ENCODE results near the gene CD207. TPM values are rescaled to one million over a fixed set of nuclear protein-coding genes. Genes with fewer than 3 reads are reported as not detected.

CD207 gene
- total RNA-seq, 1 experiment from 2014 or later, result not detected

DNA sequence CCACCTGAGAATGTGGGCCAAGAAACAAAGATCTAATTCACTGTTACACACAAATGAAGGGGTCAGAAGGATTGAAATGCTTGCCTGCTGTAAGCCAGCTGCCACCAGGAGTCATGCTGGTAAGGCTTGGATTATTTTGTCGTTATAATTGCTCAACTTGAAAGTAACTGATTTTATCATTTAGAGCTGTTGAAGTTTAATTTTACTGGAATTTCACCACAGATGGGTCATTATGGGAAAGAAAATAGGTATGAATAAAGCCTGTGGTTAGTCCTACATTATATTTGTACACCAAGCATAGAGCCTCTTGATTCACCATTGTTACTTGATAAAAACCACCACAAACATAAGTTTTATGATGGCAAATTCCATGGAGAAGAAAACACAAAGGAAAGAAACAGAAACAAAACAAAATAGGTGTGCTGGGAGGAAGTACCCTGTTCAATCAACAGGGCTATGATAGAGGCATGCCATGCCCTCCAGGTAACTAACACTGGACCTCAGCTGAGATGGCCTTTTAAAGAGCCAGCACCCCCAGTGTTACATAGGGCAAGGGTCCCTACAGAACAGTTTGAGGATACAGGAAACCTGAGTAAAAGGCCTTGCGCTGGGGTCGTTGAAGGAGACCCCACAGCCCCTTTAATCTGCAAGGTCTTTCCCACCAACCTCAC, 18.2 kb downstream of the CD207 start:
- Mint-ChIP-seq H3K4me1 (ENCODE audit: insufficient read depth, unreplicated experiment) (no peaks in the 10 kb centered on the region), H3K36me3 (ENCODE audit: insufficient read depth, unreplicated experiment) (no peaks in the 10 kb centered on the region), H3K4me3 (ENCODE audit: unreplicated experiment) (no peak overlapping the region), H3K27me3 (ENCODE audit: insufficient read depth, unreplicated experiment) (peaks cover 83% of the 10 kb centered on the region), H3K27ac (ENCODE audit: low read depth, unreplicated experiment) (no peak overlapping the region), H3K9me3 (ENCODE audit: unreplicated experiment) (no peaks in the 10 kb centered on the region)
- POLR2A ChIA-PET, result no interaction called here
- TF ChIP-seq, protein P1, sequence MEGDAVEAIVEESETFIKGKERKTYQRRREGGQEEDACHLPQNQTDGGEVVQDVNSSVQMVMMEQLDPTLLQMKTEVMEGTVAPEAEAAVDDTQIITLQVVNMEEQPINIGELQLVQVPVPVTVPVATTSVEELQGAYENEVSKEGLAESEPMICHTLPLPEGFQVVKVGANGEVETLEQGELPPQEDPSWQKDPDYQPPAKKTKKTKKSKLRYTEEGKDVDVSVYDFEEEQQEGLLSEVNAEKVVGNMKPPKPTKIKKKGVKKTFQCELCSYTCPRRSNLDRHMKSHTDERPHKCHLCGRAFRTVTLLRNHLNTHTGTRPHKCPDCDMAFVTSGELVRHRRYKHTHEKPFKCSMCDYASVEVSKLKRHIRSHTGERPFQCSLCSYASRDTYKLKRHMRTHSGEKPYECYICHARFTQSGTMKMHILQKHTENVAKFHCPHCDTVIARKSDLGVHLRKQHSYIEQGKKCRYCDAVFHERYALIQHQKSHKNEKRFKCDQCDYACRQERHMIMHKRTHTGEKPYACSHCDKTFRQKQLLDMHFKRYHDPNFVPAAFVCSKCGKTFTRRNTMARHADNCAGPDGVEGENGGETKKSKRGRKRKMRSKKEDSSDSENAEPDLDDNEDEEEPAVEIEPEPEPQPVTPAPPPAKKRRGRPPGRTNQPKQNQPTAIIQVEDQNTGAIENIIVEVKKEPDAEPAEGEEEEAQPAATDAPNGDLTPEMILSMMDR (IDR thresholded peaks at IDR 0.05; ENCODE audit: unreplicated experiment), result no peak
- intact Hi-C loops (cut with micrococcal nuclease), result no loop called here
- no TSS peak for BruUV-seq (replicated peaks)
- CTCF ChIA-PET, result interaction anchor here (0.7 kb wide), 1 partner anchor 135 kb away, joined by 4 read pairs; no protein-coding TSS in a partner anchor
- no peak for DNase-seq (ENCODE audit: unreplicated experiment)

DNA sequence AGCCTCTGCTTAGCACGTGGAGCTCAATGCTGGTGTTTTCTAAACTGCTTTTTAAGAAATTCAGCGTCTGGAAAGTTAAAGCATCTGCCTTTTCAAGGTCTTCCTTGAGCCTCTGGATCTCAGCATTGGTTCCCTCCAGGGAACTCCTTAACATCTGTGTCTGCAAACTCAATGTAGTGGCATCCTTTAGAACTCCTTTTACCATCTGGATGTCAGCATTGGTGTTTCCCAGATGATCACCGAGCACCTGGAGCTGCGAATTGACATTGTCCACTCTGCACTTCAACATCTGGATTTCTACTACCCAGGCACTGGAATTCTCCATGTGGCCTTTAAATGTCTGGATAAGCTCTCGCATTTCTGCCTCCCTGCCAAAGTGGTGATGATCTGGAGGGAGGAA, 18.9 kb downstream of the CD207 start:
- no TSS peak for BruUV-seq (replicated peaks)
- no peaks in the 10 kb centered on the region for H3K4me1 Mint-ChIP-seq (ENCODE audit: insufficient read depth, unreplicated experiment)
- TF ChIP-seq, protein P1 (IDR thresholded peaks at IDR 0.05; ENCODE audit: unreplicated experiment), result no peak
- peaks cover 86% of the 10 kb centered on the region for H3K27me3 Mint-ChIP-seq (ENCODE audit: insufficient read depth, unreplicated experiment)
- H3K27ac Mint-ChIP-seq (ENCODE audit: low read depth, unreplicated experiment), result no peak overlapping the region
- no peak overlapping the region for H3K4me3 Mint-ChIP-seq (ENCODE audit: unreplicated experiment)
- CTCF ChIA-PET, result interaction anchor here (1.0 kb wide), 1 partner anchor 131 kb away, joined by 3 read pairs; no protein-coding TSS in a partner anchor
- H3K9me3 Mint-ChIP-seq (ENCODE audit: unreplicated experiment), result no peaks in the 10 kb centered on the region
- no peak for DNase-seq (ENCODE audit: unreplicated experiment)
- intact Hi-C loops (cut with micrococcal nuclease), result no loop called here
- H3K36me3 Mint-ChIP-seq (ENCODE audit: insufficient read depth, unreplicated experiment), result no peaks in the 10 kb centered on the region
- POLR2A ChIA-PET, result interaction anchor here (0.7 kb wide), 1 partner anchor 220 kb away, joined by 3 read pairs; no protein-coding TSS in a partner anchor

DNA sequence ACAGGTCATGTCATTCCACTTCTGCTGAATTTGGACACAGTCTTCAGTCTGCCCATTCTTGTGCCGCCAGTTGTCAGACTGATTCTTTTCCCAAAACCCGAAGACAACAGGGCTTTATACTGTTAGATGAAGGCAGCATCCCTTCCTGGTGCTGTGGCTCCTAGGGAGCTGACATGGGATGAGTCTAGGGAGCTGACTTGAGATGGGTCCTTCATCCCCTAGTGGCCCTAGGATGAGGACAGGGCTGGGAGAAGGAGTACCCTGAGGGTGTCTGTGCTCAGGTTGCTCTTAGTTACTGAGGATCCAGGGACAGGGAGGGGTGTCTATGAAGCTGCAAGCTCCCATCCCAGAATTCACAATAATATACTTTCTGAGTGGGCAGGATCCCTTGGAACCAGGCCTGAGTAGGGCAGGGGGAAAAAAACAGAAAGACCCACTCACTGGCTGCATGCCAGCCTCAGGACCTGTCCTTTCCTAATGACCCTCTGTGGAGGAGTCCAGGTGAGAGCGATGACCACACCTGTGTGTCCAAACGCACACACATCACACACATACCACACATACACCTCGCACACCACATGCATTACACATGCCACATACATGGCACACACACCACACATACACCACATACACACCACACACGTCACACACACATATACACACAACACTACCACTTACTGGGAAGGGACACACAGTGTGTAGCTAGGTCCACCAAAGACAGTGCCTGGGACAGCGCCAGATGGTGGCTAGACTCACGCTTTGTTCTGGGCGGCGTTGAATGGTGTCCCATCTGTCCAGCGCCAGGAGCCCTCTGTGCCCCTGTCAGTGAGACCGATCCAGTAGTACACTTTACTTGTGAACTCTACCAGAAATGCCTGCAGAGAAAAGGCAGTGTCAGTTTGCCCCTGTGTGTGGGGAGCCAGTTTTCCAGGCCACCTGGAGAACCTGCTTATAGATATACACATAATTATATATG, 26.3 kb downstream of the CD207 start:
- intact Hi-C loops (cut with micrococcal nuclease), result no loop called here
- H3K36me3 Mint-ChIP-seq (ENCODE audit: insufficient read depth, unreplicated experiment), result no peaks in the 10 kb centered on the region
- no peak for DNase-seq (ENCODE audit: unreplicated experiment)
- ChIA-PET CTCF (no interaction called here), POLR2A (no interaction called here)
- H3K4me1 Mint-ChIP-seq (ENCODE audit: insufficient read depth, unreplicated experiment), result no peaks in the 10 kb centered on the region
- H3K27ac Mint-ChIP-seq (ENCODE audit: low read depth, unreplicated experiment), result no peak overlapping the region
- H3K4me3 Mint-ChIP-seq (ENCODE audit: unreplicated experiment), result no peak overlapping the region
- TF ChIP-seq, protein P1 (IDR thresholded peaks at IDR 0.05; ENCODE audit: unreplicated experiment), result no peak
- peaks cover 54% of the 10 kb centered on the region for H3K27me3 Mint-ChIP-seq (ENCODE audit: insufficient read depth, unreplicated experiment)
- BruUV-seq (replicated peaks), result no TSS peak
- H3K9me3 Mint-ChIP-seq (ENCODE audit: unreplicated experiment), result no peaks in the 10 kb centered on the region

DNA sequence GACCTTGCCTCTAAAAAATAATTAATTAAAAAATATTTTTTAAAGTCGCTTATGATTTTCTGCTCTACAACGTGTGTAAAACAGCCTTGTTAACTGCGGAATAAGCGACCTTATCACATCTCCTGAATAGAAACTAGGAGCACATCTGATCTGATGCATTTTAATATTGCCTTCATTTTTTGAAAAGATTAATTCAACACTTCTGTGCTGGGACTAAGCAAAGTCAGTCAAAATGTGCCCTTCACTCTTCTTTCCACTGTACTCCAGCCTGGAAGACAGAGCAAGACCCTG, 27.8 kb downstream of the CD207 start:
- POLR2A ChIA-PET, result no interaction called here
- H3K27me3 Mint-ChIP-seq (ENCODE audit: insufficient read depth, unreplicated experiment), result peaks cover 40% of the 10 kb centered on the region
- H3K27ac Mint-ChIP-seq (ENCODE audit: low read depth, unreplicated experiment), result no peak overlapping the region
- TF ChIP-seq, protein P1 (IDR thresholded peaks at IDR 0.05; ENCODE audit: unreplicated experiment), result no peak
- H3K4me3 Mint-ChIP-seq (ENCODE audit: unreplicated experiment), result no peak overlapping the region
- H3K4me1 Mint-ChIP-seq (ENCODE audit: insufficient read depth, unreplicated experiment), result no peaks in the 10 kb centered on the region
- DNase-seq (ENCODE audit: unreplicated experiment), result no peak
- H3K36me3 Mint-ChIP-seq (ENCODE audit: insufficient read depth, unreplicated experiment), result no peaks in the 10 kb centered on the region
- BruUV-seq (replicated peaks), result no TSS peak
- intact Hi-C loops (cut with micrococcal nuclease), result no loop called here
- no peaks in the 10 kb centered on the region for H3K9me3 Mint-ChIP-seq (ENCODE audit: unreplicated experiment)
- CTCF ChIA-PET, result interaction anchor here (0.8 to 1.3 kb wide), 4 partner anchors 19 to 505 kb away, joined by 3 to 5 read pairs (median 4); no protein-coding TSS in a partner anchor

All from MCF 10A (cell line).